Ascending aorta (tissue), 2 donors: ENCODE data around the gene FOXJ3. TPM values are rescaled to one million over a fixed set of nuclear protein-coding genes. Genes with fewer than 3 reads are reported as not detected.

ENCODE experiments used
- DNase-seq, 2 donors: peaks; one replicate each; pipeline ENCODE4 v3.0.0-alpha.2; 2019; ENCODE audit warnings: low spot score in 2 of 2
- H3K27ac ChIP-seq, 2 donors: fragments of 200-600 bp; sonication (generic); one replicate each; pipeline ENCODE4 v1.5.1; 2016 to 2017; ENCODE audit warnings: mild to moderate bottlenecking in 1 of 2
- H3K27me3 ChIP-seq: fragments of 200-600 bp; sonication (generic); one replicate; pipeline ENCODE4 v1.5.1; 2017
- H3K36me3 ChIP-seq, 2 donors: fragments of 200-600 bp; sonication (generic); one replicate each; pipeline ENCODE4 v1.5.1; 2016
- H3K4me1 ChIP-seq, 2 donors: fragments of 200-600 bp; sonication (generic); one replicate each; pipeline ENCODE4 v1.5.1; 2016 to 2017; ENCODE audit warnings: mild to moderate bottlenecking in 1 of 2
- H3K4me3 ChIP-seq, 2 donors: fragments of 200-600 bp; sonication (generic); one replicate each; pipeline ENCODE4 v1.5.1; 2016 to 2017; ENCODE audit warnings: mild to moderate bottlenecking in 1 of 2
- H3K9me3 ChIP-seq, 2 donors: fragments of 200-600 bp; sonication (generic); one replicate each; pipeline ENCODE4 v1.5.1; 2016
- intact Hi-C: fragments of 100-400 bp; cut with DNase I; formaldehyde crosslinking; loops from one replicate; pipeline ENCODE4 v1.15.1; 2023
- total RNA-seq: library from RNA; depleted of rRNA; stranded (reverse); fragments of >200 nt; gene quantifications from one replicate; pipeline ENCODE4 v1.1.0, GENCODE V29; 2016
- TF ChIP-seq, protein P1 (sequence below), 3 experiments: fragments of 200-600 bp in 2 of 3; fragments of 450-650 bp in 1 of 3; sonication (generic) in 2 of 3; IDR thresholded peaks; one replicate each; pipeline ENCODE4 v1.5.1; 2016 to 2019; ENCODE audit warnings: antibody characterized with exemption in 3 of 3, mild to moderate bottlenecking in 1 of 3, moderate library complexity in 1 of 3

The FOXJ3 gene
- total RNA-seq, 1 donor from 2014 or later, result 62.8 TPM

DNA sequence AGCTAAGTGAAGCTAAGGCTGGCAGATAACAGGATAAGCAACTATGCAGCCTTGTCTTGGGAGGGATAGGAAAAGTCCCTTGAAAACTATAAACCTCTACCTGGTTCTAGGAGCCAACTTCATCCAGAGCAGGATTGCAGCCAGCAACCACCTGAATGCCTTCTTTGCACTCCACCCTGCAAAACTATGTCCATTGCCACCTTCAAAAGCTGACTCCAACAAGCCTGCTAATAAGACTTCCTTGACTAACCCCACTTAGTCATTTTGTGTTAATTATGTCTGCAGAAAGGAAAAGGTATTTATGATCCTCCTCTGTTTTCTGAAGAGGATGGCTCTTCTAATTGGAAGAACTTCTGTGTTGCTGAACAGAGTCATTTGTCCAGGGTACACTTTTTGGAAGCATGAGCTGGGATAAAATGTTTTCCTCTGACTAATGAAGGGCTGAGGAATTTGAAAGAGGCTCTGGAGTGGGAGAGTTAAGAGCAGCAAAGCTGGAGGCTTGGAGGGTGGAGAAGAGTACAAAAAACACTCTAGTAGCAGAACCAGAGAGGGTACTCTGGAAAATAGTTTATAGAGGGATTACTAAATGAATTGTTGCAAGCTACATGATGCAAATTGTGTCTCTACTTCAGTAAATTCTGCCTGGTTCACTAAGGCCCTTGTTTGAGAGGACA, 36.0 kb upstream of the FOXJ3 start:
- H3K4me3 ChIP-seq, result no peak overlapping the region
- TF ChIP-seq, protein P1, sequence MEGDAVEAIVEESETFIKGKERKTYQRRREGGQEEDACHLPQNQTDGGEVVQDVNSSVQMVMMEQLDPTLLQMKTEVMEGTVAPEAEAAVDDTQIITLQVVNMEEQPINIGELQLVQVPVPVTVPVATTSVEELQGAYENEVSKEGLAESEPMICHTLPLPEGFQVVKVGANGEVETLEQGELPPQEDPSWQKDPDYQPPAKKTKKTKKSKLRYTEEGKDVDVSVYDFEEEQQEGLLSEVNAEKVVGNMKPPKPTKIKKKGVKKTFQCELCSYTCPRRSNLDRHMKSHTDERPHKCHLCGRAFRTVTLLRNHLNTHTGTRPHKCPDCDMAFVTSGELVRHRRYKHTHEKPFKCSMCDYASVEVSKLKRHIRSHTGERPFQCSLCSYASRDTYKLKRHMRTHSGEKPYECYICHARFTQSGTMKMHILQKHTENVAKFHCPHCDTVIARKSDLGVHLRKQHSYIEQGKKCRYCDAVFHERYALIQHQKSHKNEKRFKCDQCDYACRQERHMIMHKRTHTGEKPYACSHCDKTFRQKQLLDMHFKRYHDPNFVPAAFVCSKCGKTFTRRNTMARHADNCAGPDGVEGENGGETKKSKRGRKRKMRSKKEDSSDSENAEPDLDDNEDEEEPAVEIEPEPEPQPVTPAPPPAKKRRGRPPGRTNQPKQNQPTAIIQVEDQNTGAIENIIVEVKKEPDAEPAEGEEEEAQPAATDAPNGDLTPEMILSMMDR (IDR thresholded peaks at IDR 0.05), result no peak
- intact Hi-C loops, result no loop called here

DNA sequence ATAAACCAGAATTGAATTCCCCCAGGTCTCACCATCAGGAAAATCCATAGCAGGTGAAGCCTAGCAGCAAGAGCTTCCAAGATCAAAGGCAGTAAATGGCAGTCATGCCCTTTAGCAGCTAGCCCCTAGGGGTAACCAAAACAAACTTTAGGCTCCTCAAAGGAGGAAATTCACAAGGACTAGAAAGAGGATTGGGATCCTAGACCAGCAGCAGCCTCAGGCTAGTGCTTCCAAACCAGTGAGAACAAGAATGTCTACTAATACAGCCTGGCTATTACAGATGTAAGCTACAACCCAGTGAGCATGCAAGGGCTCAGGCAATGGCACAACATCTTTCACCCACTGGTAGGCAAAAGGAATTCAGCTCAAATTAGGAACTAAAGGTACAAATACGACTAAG, 34.4 kb upstream of the FOXJ3 start:
- no peaks in the 10 kb centered on the region for H3K9me3 ChIP-seq
- TF ChIP-seq, protein P1 (IDR thresholded peaks at IDR 0.05), result no peak

More for the DNA sequence above, 36.0 kb upstream of the FOXJ3 start:
- H3K27me3 ChIP-seq, result no peaks in the 10 kb centered on the region
- no peak for DNase-seq
- H3K36me3 ChIP-seq, result no peaks in the 10 kb centered on the region
- no peaks in the 10 kb centered on the region for H3K9me3 ChIP-seq
- no peak overlapping the region for H3K27ac ChIP-seq
- H3K4me1 ChIP-seq, result no peaks in the 10 kb centered on the region

DNA sequence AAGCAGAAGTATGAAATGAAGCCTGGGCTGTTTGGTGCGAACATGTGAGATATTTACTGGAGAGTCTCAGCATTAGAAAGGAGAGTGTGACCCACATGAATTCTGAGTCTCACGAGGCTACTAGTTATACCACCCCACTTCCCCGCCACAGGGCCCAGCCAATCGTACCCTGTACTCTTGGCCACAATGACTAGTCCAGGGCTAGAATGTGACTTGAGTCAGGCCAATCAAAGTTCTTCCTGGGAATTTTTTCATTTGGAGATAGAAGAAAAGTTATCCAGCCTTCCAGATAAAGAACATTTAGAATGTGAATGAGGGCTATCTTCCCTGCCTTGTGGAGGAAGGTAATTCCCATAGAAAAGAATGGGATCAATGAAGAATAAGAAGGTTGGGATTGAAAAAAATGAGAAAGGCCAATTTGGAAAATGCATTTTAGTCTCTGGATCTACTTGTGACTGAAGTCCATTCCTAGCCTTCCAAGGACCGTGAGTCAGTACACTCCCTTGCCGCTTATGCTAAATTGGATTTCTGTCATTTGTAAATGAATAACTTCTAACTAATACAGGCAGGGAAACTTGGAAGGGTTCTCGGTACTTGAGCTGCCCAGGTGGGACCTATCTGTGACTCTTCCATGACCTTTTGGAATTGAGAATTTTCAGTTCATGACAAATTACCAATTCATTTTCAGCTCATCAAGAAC, 33.2 kb upstream of the FOXJ3 start:
- no peaks in the 10 kb centered on the region for H3K9me3 ChIP-seq
- no peaks in the 10 kb centered on the region for H3K27me3 ChIP-seq
- no peak for DNase-seq
- H3K36me3 ChIP-seq, result no peaks in the 10 kb centered on the region
- H3K4me3 ChIP-seq, result no peak overlapping the region
- TF ChIP-seq, protein P1 (IDR thresholded peaks at IDR 0.05), result no peak
- intact Hi-C loops, result no loop called here
- H3K27ac ChIP-seq, result no peak overlapping the region
- H3K4me1 ChIP-seq, result no peaks in the 10 kb centered on the region

More for the DNA sequence above, 34.4 kb upstream of the FOXJ3 start:
- Histone ChIP-seq H3K4me1 (no peaks in the 10 kb centered on the region), H3K27ac (no peak overlapping the region), H3K4me3 (no peak overlapping the region), H3K27me3 (no peaks in the 10 kb centered on the region), H3K36me3 (no peaks in the 10 kb centered on the region)
- intact Hi-C loops, result no loop called here
- no peak for DNase-seq

DNA sequence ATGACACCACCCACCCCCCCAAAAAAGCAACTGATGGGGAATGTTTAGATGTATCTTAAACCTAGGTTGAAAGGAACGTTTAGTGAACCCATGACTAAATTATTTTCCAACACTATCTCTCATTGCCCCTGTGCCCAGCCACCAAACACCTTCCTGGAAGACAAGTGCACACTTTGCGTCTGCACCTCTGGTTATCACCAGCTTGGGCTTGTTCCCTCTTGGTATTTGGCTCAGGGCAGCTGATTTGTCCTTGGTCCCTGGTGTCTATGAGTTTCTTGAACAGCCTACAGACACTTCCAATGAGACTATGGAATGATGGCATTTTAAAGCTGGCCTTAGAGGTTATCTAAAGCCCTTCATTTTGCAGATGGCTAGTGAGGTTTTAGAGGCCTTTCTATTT, 30.1 kb upstream of the FOXJ3 start:
- intact Hi-C loops, result no loop called here
- Histone ChIP-seq H3K27ac (no peak overlapping the region), H3K9me3 (no peaks in the 10 kb centered on the region), H3K4me1 (no peaks in the 10 kb centered on the region), H3K4me3 (no peak overlapping the region), H3K27me3 (no peaks in the 10 kb centered on the region), H3K36me3 (no peaks in the 10 kb centered on the region)
- TF ChIP-seq, protein P1 (IDR thresholded peaks at IDR 0.05), result no peak
- DNase-seq, result no peak

DNA sequence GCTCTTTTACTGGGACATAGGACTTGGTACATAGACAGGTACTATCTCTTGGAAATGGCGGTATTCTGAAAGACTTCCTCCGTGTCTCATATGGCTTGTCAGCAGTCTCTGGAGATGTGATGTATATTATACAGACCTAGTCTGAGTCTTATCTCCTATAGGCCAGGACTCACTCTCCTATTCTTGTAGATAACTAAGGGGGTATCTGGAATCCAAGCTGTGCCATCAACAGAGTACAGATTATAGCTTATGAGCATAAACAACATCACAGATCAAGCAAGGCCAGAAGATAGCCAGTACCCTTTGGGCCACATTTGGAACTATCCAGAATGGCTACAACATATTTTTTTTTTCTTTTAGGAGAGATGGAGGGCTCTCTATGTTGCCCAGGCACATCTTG, 29.5 kb upstream of the FOXJ3 start:
- no peak for DNase-seq
- intact Hi-C loops, result no loop called here
- no peaks in the 10 kb centered on the region for H3K9me3 ChIP-seq
- H3K27me3 ChIP-seq, result no peaks in the 10 kb centered on the region
- no peak overlapping the region for H3K27ac ChIP-seq
- TF ChIP-seq, protein P1 (IDR thresholded peaks at IDR 0.05), result no peak
- H3K36me3 ChIP-seq, result no peaks in the 10 kb centered on the region
- H3K4me1 ChIP-seq, result no peaks in the 10 kb centered on the region
- H3K4me3 ChIP-seq, result no peak overlapping the region
